Stimulated activated CD4-positive, alpha-beta T cell treated with anti-CD3 and anti-CD28 coated beads, Interleukin-15, amount 100 ng/mL, for 1 hour (primary cell): ENCODE measurements around the gene TBC1D2.

Experiments used
- DNase-seq, 2 donors: peaks; one replicate each; pipeline ENCODE4 v3.0.0-alpha.2; 2020; ENCODE audit warnings: low read depth in 1 of 2, low spot score in 1 of 2

TBC1D2 gene

GRCh38 chr9:98172604-98173003 lies 82.8 kb downstream of the TBC1D2 start:
- DNase-seq, result no peak

DNA sequence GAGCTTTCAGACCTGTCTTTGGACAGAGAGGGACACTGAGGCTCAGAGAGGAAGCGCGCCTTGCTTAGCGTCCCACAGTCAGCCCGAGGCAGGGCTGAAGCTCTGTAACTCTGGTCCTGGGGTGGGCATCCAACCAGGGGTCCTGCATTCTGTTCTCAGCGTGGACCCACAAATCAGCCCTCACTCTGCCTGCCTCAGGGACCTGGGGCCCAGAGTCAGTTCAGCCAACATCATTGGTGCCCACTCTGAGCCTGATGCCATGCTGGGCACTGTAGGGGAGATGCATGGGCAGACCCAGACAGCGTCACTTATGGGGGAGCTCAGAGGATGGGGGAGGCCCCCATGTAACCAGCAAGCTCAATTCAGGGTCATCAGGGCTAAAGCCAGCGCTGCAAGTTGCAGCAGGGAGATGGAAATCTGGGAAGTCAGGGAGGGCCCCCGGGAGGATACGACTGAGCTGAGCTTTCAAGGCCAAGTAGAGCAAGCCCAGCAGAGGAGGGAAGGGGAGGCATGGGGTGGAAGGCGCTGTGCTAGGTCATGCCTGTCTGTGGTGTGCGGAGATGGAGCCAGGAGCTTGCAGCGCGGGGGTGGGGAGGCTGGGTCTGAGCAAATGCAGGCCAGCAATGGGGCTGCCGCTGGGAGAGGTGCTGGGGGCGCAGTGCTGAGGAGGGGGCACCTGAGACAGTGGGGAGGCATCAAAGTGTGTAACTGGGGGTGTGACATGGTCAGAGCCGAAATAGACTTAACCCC lies 84.1 kb downstream of the TBC1D2 start:
- DNase-seq, result no peak

DNA sequence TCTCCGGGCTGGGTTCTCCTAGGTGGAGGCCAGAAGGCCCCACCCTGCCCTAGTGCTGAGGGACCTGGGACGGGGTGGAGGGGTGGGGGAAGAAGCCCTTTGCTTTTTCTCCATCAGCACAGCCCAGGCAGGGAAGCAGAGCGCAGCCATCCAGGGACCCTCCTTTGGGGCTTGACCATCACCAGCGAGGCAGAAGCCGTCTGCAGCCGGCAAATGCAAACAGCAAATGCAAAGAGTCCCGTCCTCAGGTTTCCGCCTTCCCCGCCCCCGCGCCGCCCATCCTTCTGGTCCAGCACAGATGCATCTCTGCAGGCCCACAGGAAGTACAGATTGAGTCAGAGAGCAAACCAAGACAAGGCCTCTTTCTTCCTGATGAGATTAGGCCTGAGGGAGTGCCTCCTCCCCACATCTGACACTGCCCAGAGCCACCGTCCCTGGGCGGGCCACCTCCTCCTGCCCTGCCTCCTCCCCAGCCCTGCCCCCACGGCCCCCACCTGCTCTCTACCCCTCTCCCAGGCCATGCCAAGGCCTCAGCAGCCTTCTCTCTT lies 86.4 kb downstream of the TBC1D2 start:
- DNase-seq, result no peak

DNA sequence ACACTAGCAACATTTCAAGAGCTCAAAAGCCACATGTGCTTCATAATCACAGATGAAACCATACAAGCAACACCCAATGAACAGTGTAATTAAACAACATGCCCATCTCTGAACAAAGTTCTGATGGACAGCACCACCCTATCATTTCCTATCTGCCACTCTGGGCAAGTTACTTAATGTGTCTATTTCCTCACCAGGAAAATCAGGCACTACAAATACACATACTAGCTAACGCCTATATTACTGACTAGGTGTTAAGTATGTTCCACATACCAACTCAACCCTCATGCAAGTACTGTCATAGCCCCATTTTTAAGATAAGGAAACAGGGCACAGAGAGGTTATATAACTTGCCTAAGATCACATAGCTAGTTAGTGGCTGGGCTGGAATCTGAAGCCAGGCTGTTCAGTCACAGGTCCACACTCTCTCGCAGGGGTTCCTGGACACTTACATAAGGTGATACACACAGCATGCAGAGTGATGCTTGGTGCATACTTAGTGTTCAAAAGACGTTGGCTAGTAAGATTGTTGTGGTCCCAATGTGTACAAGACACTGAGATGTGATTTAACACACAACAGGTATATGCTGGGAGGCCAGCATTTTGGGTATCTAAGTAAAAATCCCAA lies 87.2 kb downstream of the TBC1D2 start:
- DNase-seq, result no peak

DNA sequence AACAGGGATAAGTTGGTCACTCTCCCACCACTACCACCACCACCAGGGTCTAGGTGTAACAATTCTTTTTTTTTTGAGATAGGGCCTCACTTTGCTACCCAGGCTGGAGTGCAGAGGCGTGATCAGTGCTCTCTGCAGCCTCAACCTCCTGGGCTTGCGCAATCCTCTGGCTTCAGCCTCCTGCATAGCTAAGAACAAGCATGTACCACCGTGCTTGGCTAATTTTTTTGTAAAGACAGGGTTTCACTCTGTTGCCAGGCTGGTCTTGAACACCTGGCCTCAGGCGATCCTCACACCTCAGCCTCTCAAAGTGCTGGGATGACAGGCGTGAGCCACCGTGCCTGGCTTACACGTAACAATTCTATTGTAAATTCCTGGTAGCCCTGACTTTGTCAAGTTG lies 90.5 kb downstream of the TBC1D2 start:
- no peak for DNase-seq

DNA sequence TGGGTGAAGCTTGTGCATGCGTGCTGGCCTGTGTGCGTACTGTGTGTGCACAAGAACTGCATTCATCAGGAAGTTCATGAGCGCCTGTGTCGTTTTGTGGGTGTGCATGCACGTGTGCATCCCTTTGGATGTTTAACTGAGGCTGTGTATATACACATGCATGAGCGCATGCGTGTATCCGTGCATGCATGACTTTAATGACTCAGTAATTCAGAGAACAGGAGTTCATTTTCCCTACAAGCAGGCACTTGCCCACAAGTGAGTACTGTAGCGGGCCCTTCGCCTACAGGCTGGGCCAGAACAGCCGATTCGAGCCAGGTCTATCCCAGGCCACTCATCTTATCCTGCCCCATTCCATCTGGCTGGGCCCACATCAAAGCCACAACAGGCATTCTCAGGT lies 92.8 kb downstream of the TBC1D2 start:
- DNase-seq, result no peak

DNA sequence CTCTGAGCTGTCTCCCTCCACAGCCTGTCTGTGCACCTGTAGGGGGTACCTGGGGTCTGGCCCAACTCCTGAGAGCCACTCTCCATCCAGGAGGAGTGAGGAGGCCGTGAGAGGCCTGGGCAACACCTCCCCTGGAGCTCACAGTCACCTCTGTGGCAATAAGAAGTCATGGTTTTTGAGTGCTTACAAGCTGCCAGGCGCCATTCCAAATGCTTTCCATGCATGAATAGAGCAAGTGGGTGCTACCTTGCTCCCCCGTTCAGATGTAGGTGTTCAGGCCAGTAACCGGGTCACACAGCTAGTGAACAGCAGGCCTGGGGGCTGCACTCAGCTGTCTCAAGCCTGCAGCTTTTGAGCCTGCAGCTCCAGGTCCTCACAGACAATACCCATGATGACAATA lies 93.6 kb downstream of the TBC1D2 start:
- no peak for DNase-seq

GRCh38 chr9:98159790-98160189 lies 95.7 kb downstream of the TBC1D2 start:
- DNase-seq, result no peak

DNA sequence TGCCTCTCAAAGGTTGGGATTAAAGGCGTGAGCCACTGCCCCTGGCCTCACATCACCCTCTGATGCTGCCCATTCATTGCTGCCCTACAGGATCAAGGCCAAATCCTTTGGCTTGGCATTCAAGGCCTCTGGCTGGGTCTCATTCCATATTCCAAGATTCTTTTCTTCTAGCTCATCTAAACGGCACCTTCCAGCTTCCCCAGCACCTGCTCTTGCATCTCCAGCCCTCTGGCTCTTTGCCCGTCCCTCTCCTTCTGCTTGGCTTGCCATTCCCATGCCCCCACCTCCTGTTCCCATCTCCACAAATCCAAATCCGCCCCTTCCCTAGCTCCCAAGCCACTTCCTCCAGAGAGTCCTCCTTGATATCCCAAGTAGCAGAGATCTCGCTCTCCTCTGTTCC lies 96.1 kb downstream of the TBC1D2 start:
- DNase-seq, result no peak

DNA sequence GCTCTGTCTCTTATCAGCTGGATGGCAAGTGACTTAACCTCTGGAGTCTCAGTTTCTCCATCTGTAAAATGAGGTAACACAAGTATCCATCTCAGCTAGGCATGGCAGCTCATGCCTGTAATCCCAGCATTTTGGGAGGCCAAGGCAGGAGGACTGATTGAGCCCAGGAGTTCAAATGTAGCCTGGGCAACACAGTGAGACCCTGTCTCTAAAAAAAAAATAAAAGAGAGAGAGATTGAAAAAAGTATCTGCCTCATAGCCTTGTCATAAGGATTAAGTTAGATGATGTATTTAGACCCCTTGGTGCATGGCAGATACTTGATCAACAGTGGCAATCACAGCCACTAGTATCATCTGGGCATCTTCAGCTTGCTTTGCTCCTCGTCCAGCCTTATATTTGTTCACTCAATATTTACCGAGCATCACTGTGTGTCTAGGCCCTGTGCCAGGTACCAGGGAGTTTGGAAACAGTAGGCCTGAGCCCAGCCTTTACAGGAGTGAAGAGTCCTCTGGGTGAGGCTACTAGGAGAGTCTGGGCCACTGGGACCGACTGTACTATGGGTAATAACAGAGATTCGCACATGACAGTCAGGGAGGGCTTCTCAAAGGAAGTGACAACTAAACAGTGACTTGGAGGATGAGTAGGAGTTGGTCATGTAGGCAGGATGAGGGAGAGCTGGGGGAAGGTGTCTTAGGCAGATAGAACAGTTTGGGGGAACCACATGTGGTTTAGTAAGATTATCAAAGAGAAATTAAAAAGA lies 97.2 kb downstream of the TBC1D2 start:
- no peak for DNase-seq

- DNase-seq, result no peak
Measured at GRCh38 chr9:98157372-98157771, 98.1 kb downstream of the TBC1D2 start.

- DNase-seq, result no peak
Measured at GRCh38 chr9:98154678-98155077, 100.8 kb downstream of the TBC1D2 start.

GRCh38 chr9:98152526-98152925 lies 102.9 kb downstream of the TBC1D2 start:
- no peak for DNase-seq

- DNase-seq, result no peak
Measured at GRCh38 chr9:98150721-98151120, 104.7 kb downstream of the TBC1D2 start.

- no peak for DNase-seq
Measured at GRCh38 chr9:98150164-98150563, 105.3 kb downstream of the TBC1D2 start.

DNA sequence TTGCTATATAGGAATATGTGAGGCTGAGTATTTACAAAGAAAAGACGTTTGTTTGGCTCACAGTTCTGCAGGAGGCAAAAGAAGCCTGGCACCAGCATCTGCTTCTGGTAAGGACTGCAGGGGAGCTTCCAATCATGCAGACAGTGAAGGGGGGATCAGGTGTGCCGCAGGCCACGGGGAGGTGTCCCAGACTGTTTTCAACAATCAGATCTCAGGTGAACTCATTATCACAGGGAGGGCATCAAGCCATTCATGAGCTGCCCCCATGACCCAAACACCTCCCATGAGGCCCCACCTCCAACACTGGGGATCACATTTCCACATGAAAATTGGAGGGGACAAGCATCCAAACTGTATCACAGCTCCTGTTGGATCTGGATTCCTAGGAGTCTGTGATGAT lies 106.0 kb downstream of the TBC1D2 start:
- no peak for DNase-seq
